SK-N-SH (cell line): ENCODE measurements around the gene SLC2A4. TPM values are rescaled to one million over a fixed set of nuclear protein-coding genes. Genes with fewer than 3 reads are reported as not detected.

Experiments used
- CTCF ChIA-PET: fragments of 300-600, 350-600 bp; formaldehyde crosslinking; extraction: SDS; loops from one replicate; lab custom pipeline; 2021; lab: Yijun Ruan, JAX
- POLR2A ChIA-PET: fragments of 350-600 bp; sonication (Branson Sonifier 250); formaldehyde crosslinking; extraction: SDS; loops from one replicate; lab custom pipeline; 2020; ENCODE audit warnings: antibody characterized with exemption, inconsistent platforms; lab: Yijun Ruan, JAX
- DNase-seq: peaks from one replicate; pipeline ENCODE4 v3.0.0; 2012
- H2AFZ ChIP-seq: fragments of 200-600 bp; sonication (generic); 2 replicates; pipeline ENCODE4 v1.8.1; 2016; ENCODE audit warnings: antibody characterized with exemption, mild to moderate bottlenecking, low read depth
- H3F3A ChIP-seq: fragments of 200-600 bp; sonication (generic); replicated peaks from 2 replicates; pipeline ENCODE3; 2016; ENCODE audit warnings: antibody characterized with exemption, mild to moderate bottlenecking; ENCODE audit not compliant: insufficient read depth
- H3K27ac ChIP-seq, 2 experiments: fragments of 200-500 bp in 1 of 2; fragments of 200-600 bp in 1 of 2; sonication (Bioruptor generic) in 1 of 2; sonication (generic), shearing (Covaris generic) in 1 of 2; 2 replicates each; pipeline versions ENCODE4 v1.5.1 to v1.6.1; 2014 to 2016; ENCODE audit warnings: low read depth in 2 of 2, inconsistent platforms in 1 of 2, low read length in 1 of 2, mild to moderate bottlenecking in 1 of 2, mixed read lengths in 1 of 2
- H3K27me3 ChIP-seq: fragments of 200-600 bp; sonication (generic), shearing (Covaris generic); 2 replicates; pipeline ENCODE4 v1.6.1; 2016; ENCODE audit warnings: mixed run types; ENCODE audit not compliant: insufficient read depth
- H3K36me3 ChIP-seq, 2 experiments: fragments of 200-500 bp in 1 of 2; fragments of 200-600 bp in 1 of 2; sonication (Bioruptor generic) in 1 of 2; sonication (generic) in 1 of 2; replicated peaks in 1 of 2; 2 replicates each; pipeline versions ENCODE3 to v1.5.1; 2014 to 2016; ENCODE audit warnings: low read length in 1 of 2, mild to moderate bottlenecking in 1 of 2; ENCODE audit not compliant: insufficient read depth in 2 of 2, control insufficient read depth in 1 of 2
- H3K4me1 ChIP-seq, 2 experiments: fragments of 200-500 bp in 1 of 2; fragments of 200-600 bp in 1 of 2; sonication (Bioruptor generic) in 1 of 2; sonication (generic), shearing (Covaris generic) in 1 of 2; 2 replicates each; pipeline versions ENCODE4 v1.5.1 to v1.6.1; 2014 to 2016; ENCODE audit warnings: low read depth in 1 of 2, low read length in 1 of 2, mixed run types in 1 of 2; ENCODE audit not compliant: insufficient read depth in 2 of 2, control insufficient read depth in 1 of 2
- H3K4me2 ChIP-seq: fragments of 200-600 bp; sonication (generic), shearing (Covaris generic); 2 replicates; pipeline ENCODE4 v1.6.1; 2017; ENCODE audit warnings: mixed run types
- H3K4me3 ChIP-seq, 2 experiments: fragments of 200-500 bp in 1 of 2; fragments of 200-600 bp in 1 of 2; sonication (Bioruptor generic) in 1 of 2; sonication (generic), shearing (Covaris generic) in 1 of 2; 2 replicates each; pipeline versions ENCODE4 v1.5.1 to v1.8.1; 2014 to 2016; ENCODE audit warnings: low read depth in 2 of 2, inconsistent platforms in 1 of 2, low read length in 1 of 2, mild to moderate bottlenecking in 1 of 2, mixed read lengths in 1 of 2, moderate library complexity in 1 of 2
- H3K79me2 ChIP-seq: fragments of 200-600 bp; sonication (generic); 2 replicates; pipeline ENCODE4 v1.8.1; 2017; ENCODE audit warnings: mild to moderate bottlenecking; ENCODE audit not compliant: insufficient read depth
- H3K9ac ChIP-seq: fragments of 200-600 bp; sonication (generic); 2 replicates; pipeline ENCODE4 v1.6.1; 2017; ENCODE audit warnings: mixed run types
- H3K9me2 ChIP-seq: fragments of 200-600 bp; sonication (generic); 2 replicates; pipeline ENCODE4 v1.6.1; 2017; ENCODE audit warnings: mixed run types
- H3K9me3 ChIP-seq: fragments of 200-600 bp; sonication (generic); 2 replicates; pipeline ENCODE4 v1.6.1; 2017; ENCODE audit warnings: mixed run types, mild to moderate bottlenecking, moderate library complexity
- H4K20me1 ChIP-seq: fragments of 200-600 bp; sonication (generic); 2 replicates; pipeline ENCODE4 v1.6.1; 2017; ENCODE audit warnings: mild to moderate bottlenecking, mixed run types; ENCODE audit not compliant: insufficient read depth
- CHD2 ChIP-seq: fragments of 150-350 bp; IDR thresholded peaks from 2 replicates; pipeline ENCODE4 v1.6.1; 2018; ENCODE audit warnings: low read length; ENCODE audit not compliant: partially characterized antibody
- CTCF ChIP-seq: fragments of 200-600 bp; sonication (generic); IDR thresholded peaks from 2 replicates; pipeline ENCODE4 v1.6.1; 2017; ENCODE audit warnings: antibody characterized with exemption, mild to moderate bottlenecking, moderate library complexity
- EP300 ChIP-seq, 2 experiments: IDR thresholded peaks; 2 replicates each; pipeline versions ENCODE4 v1.4.0 to v1.6.1; 2012; ENCODE audit warnings: borderline replicate concordance in 1 of 2, low read depth in 1 of 2, low read length in 1 of 2
- EZH2phosphoT487 ChIP-seq: fragments of 200-600 bp; sonication (generic); IDR thresholded peaks from 2 replicates; pipeline ENCODE4 v1.6.1; 2017; ENCODE audit warnings: low read depth, mixed run types, mild to moderate bottlenecking, antibody characterized with exemption, moderate library complexity, borderline replicate concordance
- MXI1 ChIP-seq: IDR thresholded peaks from 2 replicates; pipeline ENCODE4 v1.6.1; 2012; ENCODE audit warnings: mild to moderate bottlenecking, low read depth, low read length, improper control_type of control experiment
- POLR2AphosphoS5 ChIP-seq: IDR thresholded peaks from 2 replicates; pipeline ENCODE4 v1.6.1; 2012; ENCODE audit warnings: low read depth, low read length
- RAD21 ChIP-seq: IDR thresholded peaks from 2 replicates; pipeline ENCODE4 v1.6.1; 2012; ENCODE audit warnings: mild to moderate bottlenecking, low read length
- RCOR1 ChIP-seq: fragments of 150-350 bp; IDR thresholded peaks from 2 replicates; pipeline ENCODE4 v1.6.1; 2017; ENCODE audit warnings: antibody characterized with exemption, low read length
- RFX5 ChIP-seq: IDR thresholded peaks from 2 replicates; pipeline ENCODE4 v1.6.1; 2012; ENCODE audit warnings: mild to moderate bottlenecking, improper control_type of control experiment, low read length
- RXRA ChIP-seq: IDR thresholded peaks from 2 replicates; pipeline ENCODE4 v1.4.0; 2012; ENCODE audit warnings: low read depth, mild to moderate bottlenecking, borderline replicate concordance
- SMC3 ChIP-seq: IDR thresholded peaks from 2 replicates; pipeline ENCODE4 v1.6.1; 2012; ENCODE audit warnings: low read depth, low read length, improper control_type of control experiment
- TAF1 ChIP-seq: IDR thresholded peaks from 2 replicates; pipeline ENCODE4 v1.6.1; 2012; ENCODE audit warnings: low read depth, mild to moderate bottlenecking, low read length, moderate library complexity, borderline replicate concordance
- TCF12 ChIP-seq: IDR thresholded peaks from 2 replicates; pipeline ENCODE4 v1.4.0; 2012
- ZBTB33 ChIP-seq: IDR thresholded peaks from 2 replicates; pipeline ENCODE4 v1.4.0; 2012; ENCODE audit warnings: low read depth, borderline replicate concordance
- WGBS: methylation state at CpG from one replicate; pipeline ENCODE4 v1.1.6; 2017; ENCODE audit warnings: low lambda C conversion rate; 5-methylcytosine and 5-hydroxymethylcytosine counted together
- polyA plus RNA-seq, 3 experiments: library from polyadenylated mRNA; depleted of rRNA; stranded (reverse); fragments of >200 nt; gene quantifications; 2 replicates each; pipeline ENCODE4 v1.2.3, GENCODE V29; 2012
- TF ChIP-seq, protein P1 (sequence below): fragments of 150-350 bp; IDR thresholded peaks from 2 replicates; pipeline ENCODE4 v1.6.1; 2016; ENCODE audit warnings: mild to moderate bottlenecking, low read depth, low read length

Gene SLC2A4
- polyA plus RNA-seq, 1 of the 3 experiments (the other 2 are of a cell fraction): 0.44 TPM

GRCh38 chr17:7315570-7316235 is 34.2 kb downstream of the SLC2A4 start:
- Histone ChIP-seq H3K4me1 (peaks cover 10 to 36% of the 10 kb centered on the region in 2 experiments; a peak in 3 of 4 replicates), H3K9me2 (no peaks in the 10 kb centered on the region), H3K27ac (peak overlapping the region; percentile 76 to 90), H3K9ac (peak overlapping the region; percentile 80), H3K4me2 (peak overlapping the region; percentile 99)
- 41% methylated on average over 22 of the region's 30 CpGs for WGBS
- no peak for TF ChIP-seq EZH2phosphoT487
- TF ChIP-seq SMC3: no peak
- TF ChIP-seq, all 33 proteins: peak for 0
- no peaks in the 10 kb centered on the region for H3K9me3 ChIP-seq
- DNase-seq: no peak
- H3F3A ChIP-seq: peaks cover 40% of the 10 kb centered on the region
- CTCF ChIA-PET: interaction anchor here (0.9 to 2.9 kb wide), 6 partner anchors 9 to 245 kb away, joined by 3 to 12 read pairs (median 4); no protein-coding TSS in a partner anchor
- POLR2A ChIA-PET: interaction anchor here (0.6 to 2.6 kb wide), 2 partner anchors 14 to 68 kb away, joined by 3 to 11 read pairs; partner anchors contain the start of gene NEURL4
- peaks cover 38% of the 10 kb centered on the region for H4K20me1 ChIP-seq
- peaks cover 43 to 51% of the 10 kb centered on the region in 2 experiments for H3K36me3 ChIP-seq
- peak overlapping the region; percentile 88 to 94 for H3K4me3 ChIP-seq
- H3K79me2 ChIP-seq: peaks cover 38% of the 10 kb centered on the region
- peak overlapping the region; percentile 86 for H2AFZ ChIP-seq
- no peaks in the 10 kb centered on the region for H3K27me3 ChIP-seq

- DNase-seq: peak; percentile 9
- H2AFZ ChIP-seq: no peak overlapping the region
- no peaks in the 10 kb centered on the region for H3K9me3 ChIP-seq
- no peaks in the 10 kb centered on the region for H3K9me2 ChIP-seq
- H3K4me2 ChIP-seq: no peak overlapping the region
- no peak overlapping the region for H3K4me3 ChIP-seq
- H3K27me3 ChIP-seq: no peaks in the 10 kb centered on the region
- 91% methylated on average over 15 of the region's 16 CpGs for WGBS
- peaks cover 30 to 51% of the 10 kb centered on the region in 2 experiments for H3K36me3 ChIP-seq
- peaks cover 10 to 30% of the 10 kb centered on the region in 2 experiments; a peak in 3 of 4 replicates for H3K4me1 ChIP-seq
- ChIA-PET CTCF (interaction anchor here (0.7 to 2.9 kb wide), 4 partner anchors 7 to 271 kb away, joined by 3 to 12 read pairs (median 6); no protein-coding TSS in a partner anchor), POLR2A (interaction anchor here (0.8 kb wide), 1 partner anchor 34 kb away, joined by 3 read pairs; no protein-coding TSS in a partner anchor)
- H3K9ac ChIP-seq: no peak overlapping the region
- H3K27ac ChIP-seq: no peak overlapping the region
- TF ChIP-seq ZBTB33 (no peak), RAD21 (no peak), RCOR1 (no peak), TAF1 (no peak), MXI1 (no peak), EP300 (IDR thresholded peaks at IDR 0.05; ENCODE audit: borderline replicate concordance in 1 of 2, low read depth in 1 of 2, low read length in 1 of 2) (no peak), CHD2 (no peak), POLR2AphosphoS5 (no peak), CTCF (no peak), RFX5 (no peak), RXRA (no peak), TCF12 (no peak)
- TF ChIP-seq, protein P1, sequence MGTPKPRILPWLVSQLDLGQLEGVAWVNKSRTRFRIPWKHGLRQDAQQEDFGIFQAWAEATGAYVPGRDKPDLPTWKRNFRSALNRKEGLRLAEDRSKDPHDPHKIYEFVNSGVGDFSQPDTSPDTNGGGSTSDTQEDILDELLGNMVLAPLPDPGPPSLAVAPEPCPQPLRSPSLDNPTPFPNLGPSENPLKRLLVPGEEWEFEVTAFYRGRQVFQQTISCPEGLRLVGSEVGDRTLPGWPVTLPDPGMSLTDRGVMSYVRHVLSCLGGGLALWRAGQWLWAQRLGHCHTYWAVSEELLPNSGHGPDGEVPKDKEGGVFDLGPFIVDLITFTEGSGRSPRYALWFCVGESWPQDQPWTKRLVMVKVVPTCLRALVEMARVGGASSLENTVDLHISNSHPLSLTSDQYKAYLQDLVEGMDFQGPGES: no peak
- H4K20me1 ChIP-seq: peaks cover 23% of the 10 kb centered on the region
- peaks cover 24% of the 10 kb centered on the region for H3K79me2 ChIP-seq
- H3F3A ChIP-seq: peaks cover 29% of the 10 kb centered on the region
Measured at GRCh38 chr17:7317161-7317803, 35.8 kb downstream of the SLC2A4 start.
